SIG-M5 treated with dmso at 0.1 percent for 504 hours (cell line): ENCODE measurements around the gene PIF1.

Source experiments
- DNase-seq: peaks from one replicate; lab custom pipeline; 2025; ENCODE audit not compliant: unreplicated experiment; lab: John Stamatoyannopoulos, UW

Gene PIF1

GRCh38 chr15:64825431-64826294, at the start of gene PIF1:
PIF1 (minus strand) TSS chr15:64825647; CDS start chr15:64824335, 1,312 bp downstream.
- peak; percentile 99 for DNase-seq

- no peak for DNase-seq
Measured at GRCh38 chr15:64870353-64870752, 44.9 kb upstream of the PIF1 start.

GRCh38 chr15:64869501-64869900, 44.1 kb upstream of the PIF1 start:
- DNase-seq, result no peak

GRCh38 chr15:64865998-64866520, 40.6 kb upstream of the PIF1 start:
- no peak for DNase-seq

GRCh38 chr15:64865126-64865997, 39.9 kb upstream of the PIF1 start:
- DNase-seq, result no peak

GRCh38 chr15:64864068-64864467, 38.6 kb upstream of the PIF1 start:
- DNase-seq, result no peak

GRCh38 chr15:64862408-64862807, 37.0 kb upstream of the PIF1 start:
- DNase-seq, result no peak

- no peak for DNase-seq
Measured at GRCh38 chr15:64861960-64862359, 36.5 kb upstream of the PIF1 start.

- DNase-seq, result no peak
Measured at GRCh38 chr15:64861331-64861730, 35.9 kb upstream of the PIF1 start.

GRCh38 chr15:64859226-64859625, 33.8 kb upstream of the PIF1 start:
- no peak for DNase-seq

- no peak for DNase-seq
Measured at GRCh38 chr15:64858021-64858575, 32.7 kb upstream of the PIF1 start.

- no peak for DNase-seq
Measured at GRCh38 chr15:64857421-64857820, 32.0 kb upstream of the PIF1 start.

GRCh38 chr15:64856429-64857145, 31.1 kb upstream of the PIF1 start:
- DNase-seq, result no peak

GRCh38 chr15:64855205-64855975, 29.9 kb upstream of the PIF1 start:
- DNase-seq, result no peak

- DNase-seq, result no peak
Measured at GRCh38 chr15:64854526-64854925, 29.1 kb upstream of the PIF1 start.

- no peak for DNase-seq
Measured at GRCh38 chr15:64854041-64854440, 28.6 kb upstream of the PIF1 start.

GRCh38 chr15:64851503-64851840, 26.0 kb upstream of the PIF1 start:
- DNase-seq, result peak; percentile 65

- DNase-seq, result no peak
Measured at GRCh38 chr15:64850778-64851502, 25.5 kb upstream of the PIF1 start.
